Naive thymus-derived CD4-positive, alpha-beta T cell (primary cell): ENCODE results near the gene TAAR2. TPM values are rescaled to one million over a fixed set of nuclear protein-coding genes. Genes with fewer than 3 reads are reported as not detected.
A peak's percentile ranks its signal among the peaks of the same experiment; 100 is the strongest.
"Not testable (repeated sequence)": the region's sequence is repeated elsewhere in the genome, so short reads cannot be mapped to it uniquely, and the experiment has no call there.

Experiments used
- ATAC-seq: fragments of 150-1000 bp; cut with Tn5 transposase; 2 replicates; pipeline ENCODE4 v1.10.0; 2021; ENCODE audit warnings: mild to moderate bottlenecking, moderate library complexity
- CTCF ChIA-PET: fragments of 350-600 bp; sonication (Branson Sonifier 250); formaldehyde crosslinking; loops from one replicate; lab custom pipeline; 2021; ENCODE audit warnings: antibody characterized with exemption; lab: Charles Lee
- POLR2A ChIA-PET: fragments of 350-600 bp; sonication (Branson Sonifier 250); formaldehyde crosslinking; loops from one replicate; lab custom pipeline; 2021; ENCODE audit warnings: antibody characterized with exemption, inconsistent platforms; lab: Charles Lee
- DNase-seq, 9 donors: peaks; one replicate each; pipeline versions ENCODE4 v3.0.0 to v3.0.0-alpha.2; 2020 to 2022; ENCODE audit warnings: mixed read lengths in 1 of 9
- H3K27ac ChIP-seq: one replicate; pipeline ENCODE4 v1.7.0; 2013; ENCODE audit warnings: mild to moderate bottlenecking, low read depth, low read length, moderate library complexity
- H3K27me3 ChIP-seq, 2 donors: one replicate each; pipeline ENCODE4 v1.7.0; 2013; ENCODE audit warnings: low read length in 2 of 2, mild to moderate bottlenecking in 2 of 2, moderate library complexity in 2 of 2; ENCODE audit not compliant: control insufficient read depth in 2 of 2, insufficient read depth in 2 of 2
- H3K36me3 ChIP-seq, 3 experiments: 1 replicate in 2 of 3; 2 replicates in 1 of 3; pipeline ENCODE4 v1.7.0; 2013; ENCODE audit warnings: low read length in 3 of 3, mild to moderate bottlenecking in 3 of 3, moderate library complexity in 1 of 3; ENCODE audit not compliant: insufficient read depth in 3 of 3, control insufficient read depth in 2 of 3
- H3K4me1 ChIP-seq, 2 donors: one replicate each; pipeline ENCODE4 v1.7.0; 2013; ENCODE audit warnings: low read length in 2 of 2, mild to moderate bottlenecking in 2 of 2, moderate library complexity in 1 of 2; ENCODE audit not compliant: control insufficient read depth in 2 of 2, insufficient read depth in 2 of 2
- H3K4me3 ChIP-seq: 2 replicates; pipeline ENCODE4 v1.7.0; 2013; ENCODE audit warnings: mild to moderate bottlenecking, low read length
- H3K9me3 ChIP-seq, 3 experiments: 1 replicate in 2 of 3; 2 replicates in 1 of 3; pipeline ENCODE4 v1.7.0; 2013; ENCODE audit warnings: low read length in 3 of 3; ENCODE audit not compliant: control insufficient read depth in 2 of 3
- H3K27ac Mint-ChIP-seq, 9 donors: one replicate each; pipeline ENCODE4 v1.8.0; 2020 to 2022; ENCODE audit warnings: mixed read lengths in 9 of 9, mild to moderate bottlenecking in 8 of 9, moderate library complexity in 5 of 9, inconsistent platforms in 2 of 9
- H3K27me3 Mint-ChIP-seq, 5 donors: one replicate each; pipeline ENCODE4 v1.8.0; 2021 to 2022; ENCODE audit warnings: mixed read lengths in 5 of 5, mild to moderate bottlenecking in 1 of 5
- H3K36me3 Mint-ChIP-seq, 5 donors: one replicate each; pipeline ENCODE4 v1.8.0; 2020 to 2022; ENCODE audit warnings: mixed read lengths in 5 of 5, mild to moderate bottlenecking in 3 of 5, inconsistent platforms in 1 of 5
- H3K4me1 Mint-ChIP-seq, 7 donors: one replicate each; pipeline ENCODE4 v1.8.0; 2020 to 2022; ENCODE audit warnings: mixed read lengths in 7 of 7, mild to moderate bottlenecking in 3 of 7, inconsistent platforms in 1 of 7
- H3K4me3 Mint-ChIP-seq, 10 donors: one replicate each; pipeline ENCODE4 v1.8.0; 2020 to 2022; ENCODE audit warnings: mild to moderate bottlenecking in 10 of 10, mixed read lengths in 10 of 10, moderate library complexity in 6 of 10, inconsistent platforms in 2 of 10
- H3K9me3 Mint-ChIP-seq, 11 donors: one replicate each; pipeline ENCODE4 v1.8.0; 2020 to 2022; ENCODE audit warnings: mixed read lengths in 11 of 11, mild to moderate bottlenecking in 4 of 11, inconsistent platforms in 1 of 11, moderate library complexity in 1 of 11
- intact Hi-C, 2 donors: fragments of 100-400 bp; cut with micrococcal nuclease; formaldehyde crosslinking; loops; one replicate each; pipeline ENCODE4 v1.15.1; 2023
- polyA plus RNA-seq, 2 donors: library from polyadenylated mRNA; unstranded; fragments of 300-500 nt; fragmentation: Illumina TruSeq; gene quantifications; one replicate each; pipeline ENCODE4 v1.2.3, GENCODE V29; 2021
- total RNA-seq, 6 experiments: library from RNA in 5 of 6; stranded (reverse) in 5 of 6; gene quantifications; 1 replicate in 5 of 6; 2 replicates in 1 of 6; pipeline ENCODE4 v1.2.3 and lab custom pipeline; 2021 to 2026

TAAR2 gene
- total and polyA plus RNA-seq, 7 experiments from 2014 or later, result not detected

DNA sequence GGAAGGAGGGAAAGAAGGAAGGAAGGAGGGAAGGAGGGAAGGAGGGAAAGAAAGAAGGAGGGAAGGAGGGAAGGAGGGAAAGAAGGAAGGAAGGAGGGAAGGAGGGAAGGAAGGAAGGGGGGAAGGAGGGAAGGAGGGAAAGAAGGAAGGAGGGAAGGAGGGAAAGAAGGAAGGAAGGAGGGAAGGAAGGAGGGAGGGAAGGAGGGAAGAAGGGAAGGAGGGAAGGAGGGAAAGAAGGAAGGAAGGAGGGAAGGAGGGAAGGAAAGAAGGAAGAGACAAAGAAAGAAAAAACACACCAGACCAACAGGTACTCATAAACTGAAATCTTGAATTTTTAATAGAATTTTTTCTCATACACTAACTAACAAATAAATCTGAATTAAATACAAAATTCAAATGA, 23.2 kb downstream of the TAAR2 start:
- H3K4me3 Mint-ChIP-seq, H3K9me3 ChIP-seq, CTCF ChIA-PET, POLR2A ChIA-PET, H3K27ac Mint-ChIP-seq, H3K4me1 ChIP-seq, H3K4me3 ChIP-seq, intact Hi-C loops, H3K4me1 Mint-ChIP-seq, H3K36me3 ChIP-seq, ATAC-seq, H3K36me3 Mint-ChIP-seq, H3K27me3 ChIP-seq, H3K9me3 Mint-ChIP-seq, DNase-seq, H3K27ac ChIP-seq: not testable (repeated sequence)
- peaks cover 10 to 35% (median 26%) of the 10 kb centered on the region in 5 donors for H3K27me3 Mint-ChIP-seq

DNA sequence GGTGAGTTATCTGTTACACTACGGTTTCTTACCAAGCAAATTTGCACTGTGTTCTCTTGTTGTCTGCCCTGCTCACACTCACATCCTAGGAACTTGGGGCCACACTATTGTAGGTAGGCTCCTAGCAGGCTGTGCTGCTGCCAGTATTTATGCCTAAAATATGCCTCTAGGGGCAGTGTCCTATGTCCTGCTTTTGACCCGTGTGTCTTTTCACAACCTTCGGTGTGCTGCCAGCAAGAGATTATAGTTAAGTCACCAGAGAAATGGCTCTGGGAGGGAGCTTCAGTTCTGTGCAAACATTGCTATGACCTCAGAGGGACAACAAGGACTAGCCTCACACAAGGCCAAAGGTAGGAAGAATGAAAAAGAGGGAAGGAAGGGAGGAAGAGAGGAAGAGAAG, 25.6 kb downstream of the TAAR2 start:
- DNase-seq (no peak), ATAC-seq (peak; percentile 34)
- H3K27me3 Mint-ChIP-seq, result peaks cover 16 to 29% (median 24%) of the 10 kb centered on the region in 5 donors
- no peaks in the 10 kb centered on the region for H3K9me3 Mint-ChIP-seq
- H3K36me3 ChIP-seq, result no peaks in the 10 kb centered on the region
- H3K4me1 ChIP-seq, result no peaks in the 10 kb centered on the region
- intact Hi-C loops, result no loop called here
- H3K27ac ChIP-seq, result no peak overlapping the region
- no peaks in the 10 kb centered on the region for H3K36me3 Mint-ChIP-seq
- no peaks in the 10 kb centered on the region for H3K9me3 ChIP-seq
- H3K4me3 Mint-ChIP-seq, result no peak overlapping the region
- no peak overlapping the region for H3K4me3 ChIP-seq
- POLR2A ChIA-PET, result no interaction called here
- no peaks in the 10 kb centered on the region for H3K4me1 Mint-ChIP-seq
- CTCF ChIA-PET, result no interaction called here
- H3K27me3 ChIP-seq, result peaks cover 0 to 3% of the 10 kb centered on the region in 2 donors
- H3K27ac Mint-ChIP-seq, result no peak overlapping the region

DNA sequence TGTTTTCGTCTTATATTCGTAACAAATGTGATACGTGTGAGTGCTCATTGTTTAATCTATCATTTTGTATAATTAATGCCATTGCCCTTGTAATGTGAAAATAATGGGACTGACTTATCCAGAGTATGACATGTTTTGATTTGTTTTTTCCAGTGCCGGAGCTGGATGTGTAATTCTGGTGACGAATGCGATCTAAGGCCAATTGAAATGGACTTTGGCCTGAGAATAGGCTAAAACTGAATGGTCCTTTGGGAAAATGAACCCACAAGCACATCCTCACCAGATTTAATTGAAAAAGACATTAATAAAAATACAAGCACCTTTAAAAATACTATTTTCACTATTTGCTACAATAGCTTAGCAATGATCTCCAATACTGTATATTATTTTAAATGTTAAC, 27.9 kb downstream of the TAAR2 start:
- Histone ChIP-seq H3K4me3 (no peak overlapping the region), H3K9me3 (no peaks in the 10 kb centered on the region), H3K36me3 (no peaks in the 10 kb centered on the region), H3K4me1 (no peaks in the 10 kb centered on the region), H3K27ac (no peak overlapping the region), H3K27me3 (peaks cover 0 to 3% of the 10 kb centered on the region in 2 donors)
- H3K4me3 Mint-ChIP-seq, result no peak overlapping the region
- H3K27me3 Mint-ChIP-seq, result peaks cover 21 to 42% (median 27%) of the 10 kb centered on the region in 5 donors
- DNase-seq (no peak), ATAC-seq (no peak)
- H3K9me3 Mint-ChIP-seq, result no peaks in the 10 kb centered on the region
- H3K27ac Mint-ChIP-seq, result no peak overlapping the region
- POLR2A ChIA-PET, result no interaction called here
- intact Hi-C loops, result no loop called here
- no peaks in the 10 kb centered on the region for H3K36me3 Mint-ChIP-seq
- no peaks in the 10 kb centered on the region for H3K4me1 Mint-ChIP-seq
- CTCF ChIA-PET, result no interaction called here

DNA sequence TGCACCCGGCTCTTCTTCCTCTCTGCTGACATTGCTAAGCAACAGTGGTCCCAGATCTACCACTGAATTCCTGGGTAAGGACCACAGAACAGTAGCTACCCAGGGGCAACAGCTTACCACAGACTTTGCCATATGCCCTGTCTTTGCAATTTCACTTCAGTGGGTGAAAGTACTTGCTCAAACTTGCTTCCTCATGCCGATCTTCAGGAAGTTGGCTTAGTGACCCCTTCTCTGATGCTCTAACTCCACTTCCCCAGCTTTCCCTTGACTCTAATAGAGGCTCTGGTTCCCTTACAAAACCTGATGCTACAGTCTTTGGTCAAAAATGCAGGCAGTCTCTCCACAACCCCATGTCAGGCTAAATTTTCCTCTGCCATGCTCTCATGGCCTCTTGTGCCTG, 31.2 kb downstream of the TAAR2 start:
- Histone ChIP-seq H3K36me3 (no peaks in the 10 kb centered on the region), H3K27ac (no peak overlapping the region), H3K9me3 (no peaks in the 10 kb centered on the region), H3K27me3 (no peaks in the 10 kb centered on the region), H3K4me3 (no peak overlapping the region), H3K4me1 (no peaks in the 10 kb centered on the region)
- Mint-ChIP-seq H3K27me3 (peaks cover 12 to 33% (median 24%) of the 10 kb centered on the region in 5 donors), H3K9me3 (no peaks in the 10 kb centered on the region), H3K27ac (no peak overlapping the region), H3K4me3 (no peak overlapping the region), H3K36me3 (no peaks in the 10 kb centered on the region), H3K4me1 (no peaks in the 10 kb centered on the region)
- intact Hi-C loops, result no loop called here
- DNase-seq, result no peak
- peak; percentile 38 for ATAC-seq
- ChIA-PET POLR2A (no interaction called here), CTCF (no interaction called here)

DNA sequence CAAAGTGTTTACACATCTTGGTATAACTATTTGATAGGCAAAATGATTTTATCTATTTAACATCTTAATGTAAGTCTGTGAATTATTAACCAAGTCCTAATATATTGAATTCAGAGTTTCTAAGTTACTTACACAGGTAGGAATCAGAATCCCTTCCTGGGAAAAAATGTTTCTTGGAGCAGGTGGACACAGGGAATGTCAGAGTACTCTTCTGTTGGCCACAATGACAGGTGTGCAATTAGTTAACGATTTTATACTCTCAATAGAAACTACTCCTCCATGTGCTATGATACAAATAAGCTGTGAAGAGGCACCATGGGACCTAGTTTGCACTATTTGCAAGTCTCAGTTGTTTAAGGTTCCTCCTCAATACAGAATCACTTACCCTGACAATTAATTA, 33.7 kb downstream of the TAAR2 start:
- Mint-ChIP-seq H3K36me3 (no peaks in the 10 kb centered on the region), H3K4me1 (no peaks in the 10 kb centered on the region), H3K27me3 (peaks cover 13 to 39% (median 26%) of the 10 kb centered on the region in 5 donors), H3K4me3 (no peak overlapping the region), H3K9me3 (no peaks in the 10 kb centered on the region), H3K27ac (no peak overlapping the region)
- no peaks in the 10 kb centered on the region for H3K27me3 ChIP-seq
- ATAC-seq, result no peak
- DNase-seq, result no peak
- intact Hi-C loops, result no loop called here
- H3K36me3 ChIP-seq, result no peaks in the 10 kb centered on the region
- H3K27ac ChIP-seq, result no peak overlapping the region
- H3K9me3 ChIP-seq, result no peaks in the 10 kb centered on the region
- no peak overlapping the region for H3K4me3 ChIP-seq
- POLR2A ChIA-PET, result no interaction called here
- CTCF ChIA-PET, result no interaction called here
- no peaks in the 10 kb centered on the region for H3K4me1 ChIP-seq

DNA sequence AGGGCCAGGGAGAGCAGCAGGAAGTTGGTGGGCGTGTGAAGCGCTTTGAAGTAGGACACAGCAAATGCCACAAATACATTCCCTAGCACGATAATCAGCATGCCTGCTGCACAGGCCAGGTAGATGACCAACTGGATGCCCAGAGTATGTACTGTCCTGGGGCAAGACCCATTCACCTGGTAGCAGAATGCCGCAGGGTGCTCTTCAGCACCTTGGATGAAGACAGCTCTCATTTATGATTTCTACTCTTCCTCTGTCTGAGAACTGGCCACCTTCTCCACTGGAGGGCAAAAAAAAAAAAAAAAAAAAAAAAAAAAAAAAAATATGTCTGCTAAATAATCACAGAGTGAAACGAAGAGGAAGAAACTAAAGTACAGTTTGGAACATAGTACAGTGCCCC, 34.6 kb downstream of the TAAR2 start, which contains the start of gene TAAR5:
Gene TAAR5 (minus strand): TSS at position 288 of the 400 bp plus-strand sequence. CDS start 55 bp downstream, at position 233.
- POLR2A ChIA-PET, result no interaction called here
- Histone ChIP-seq H3K27me3 (no peaks in the 10 kb centered on the region), H3K36me3 (no peaks in the 10 kb centered on the region), H3K4me3 (no peak within 1 kb of the TSS), H3K27ac (no peak within 1 kb of the TSS), H3K9me3 (no peaks in the 10 kb centered on the region), H3K4me1 (no peaks in the 10 kb centered on the region)
- no peak for DNase-seq
- CTCF ChIA-PET, result no interaction called here
- Mint-ChIP-seq H3K4me3 (no peak within 1 kb of the TSS), H3K4me1 (no peaks in the 10 kb centered on the region), H3K27ac (no peak within 1 kb of the TSS), H3K36me3 (no peaks in the 10 kb centered on the region), H3K9me3 (peaks cover 0 to 1% (median 0%) of the 10 kb centered on the region in 11 donors), H3K27me3 (peaks cover 16 to 43% (median 30%) of the 10 kb centered on the region in 5 donors)
- intact Hi-C loops, result no loop called here
- ATAC-seq, result no peak

DNA sequence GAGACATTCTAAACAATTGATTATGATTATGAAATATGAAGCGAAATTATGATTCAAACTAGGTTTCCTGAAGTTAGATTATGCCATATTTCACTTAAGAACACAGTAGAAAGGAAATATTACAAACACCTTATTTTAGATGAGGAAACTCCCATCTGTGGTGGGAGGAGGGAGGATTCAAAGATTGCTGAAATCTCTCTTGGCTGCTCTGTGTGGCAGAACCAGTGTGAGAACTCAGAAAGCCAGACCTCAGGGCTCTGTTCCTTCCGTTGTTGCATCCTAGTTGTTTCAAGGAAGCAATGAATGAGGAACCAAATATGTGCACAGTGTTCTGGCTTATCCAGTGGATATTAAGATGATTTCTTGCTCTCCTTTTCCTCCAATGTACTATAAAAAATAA, 36.7 kb downstream of the TAAR2 start:
- Mint-ChIP-seq H3K27ac (no peak overlapping the region), H3K4me1 (no peaks in the 10 kb centered on the region), H3K36me3 (no peaks in the 10 kb centered on the region), H3K27me3 (peaks cover 7 to 47% (median 30%) of the 10 kb centered on the region in 5 donors), H3K4me3 (no peak overlapping the region), H3K9me3 (peaks cover 0 to 1% (median 0%) of the 10 kb centered on the region in 11 donors)
- CTCF ChIA-PET, result no interaction called here
- H3K27ac ChIP-seq, result no peak overlapping the region
- H3K36me3 ChIP-seq, result no peaks in the 10 kb centered on the region
- peak; percentile 47 for ATAC-seq
- H3K27me3 ChIP-seq, result no peaks in the 10 kb centered on the region
- POLR2A ChIA-PET, result no interaction called here
- H3K4me1 ChIP-seq, result no peaks in the 10 kb centered on the region
- no peak overlapping the region for H3K4me3 ChIP-seq
- DNase-seq, result no peak
- H3K9me3 ChIP-seq, result no peaks in the 10 kb centered on the region
- intact Hi-C loops, result no loop called here
